H9 (cell line): Measurements from ENCODE around the gene KRTAP19-8. TPM values are rescaled to one million over a fixed set of nuclear protein-coding genes. Genes with fewer than 3 reads are reported as not detected.

Source experiments
- DNase-seq: peaks from one replicate; pipeline ENCODE4 v3.0.0-alpha.2; 2017
- H2AFZ ChIP-seq: one replicate; pipeline ENCODE4 v1.6.1; 2013; ENCODE audit warnings: mild to moderate bottlenecking, low read length, control low read depth, moderate library complexity
- H2AK5ac ChIP-seq: 2 replicates; pipeline ENCODE4 v1.6.1; 2013; ENCODE audit warnings: low read length, control low read depth, mixed read lengths; ENCODE audit not compliant: insufficient read length
- H2BK120ac ChIP-seq: one replicate; pipeline ENCODE4 v1.6.1; 2013; ENCODE audit warnings: low read depth, mild to moderate bottlenecking, low read length, control low read depth, inconsistent platforms; ENCODE audit not compliant: poor library complexity, severe bottlenecking
- H2BK12ac ChIP-seq: 2 replicates; pipeline ENCODE4 v1.6.1; 2013; ENCODE audit warnings: low read length, control low read depth, mixed read lengths, low read depth; ENCODE audit not compliant: insufficient read length
- H2BK15ac ChIP-seq: 2 replicates; pipeline ENCODE4 v1.6.1; 2013; ENCODE audit warnings: low read depth, low read length, control low read depth
- H2BK20ac ChIP-seq: one replicate; pipeline ENCODE4 v1.6.1; 2013; ENCODE audit warnings: low read depth, mild to moderate bottlenecking, low read length, control low read depth, inconsistent platforms; ENCODE audit not compliant: poor library complexity, severe bottlenecking
- H2BK5ac ChIP-seq: 2 replicates; pipeline ENCODE4 v1.6.1; 2013; ENCODE audit warnings: low read length, control low read depth, mixed read lengths; ENCODE audit not compliant: insufficient read length
- H3K14ac ChIP-seq: 2 replicates; pipeline ENCODE4 v1.6.1; 2013; ENCODE audit warnings: low read length, control low read depth; ENCODE audit not compliant: insufficient read depth
- H3K18ac ChIP-seq: 2 replicates; pipeline ENCODE4 v1.6.1; 2013; ENCODE audit warnings: low read depth, mild to moderate bottlenecking, mixed read lengths, low read length, control low read depth; ENCODE audit not compliant: insufficient read length
- H3K23ac ChIP-seq: 2 replicates; pipeline ENCODE4 v1.6.1; 2013; ENCODE audit warnings: low read length, control low read depth, mixed read lengths, low read depth; ENCODE audit not compliant: insufficient read length
- H3K23me2 ChIP-seq: 2 replicates; pipeline ENCODE4 v1.6.1; 2013; ENCODE audit warnings: low read depth, mild to moderate bottlenecking, mixed read lengths, low read length, control low read depth; ENCODE audit not compliant: insufficient read length, poor library complexity, severe bottlenecking
- H3K27ac ChIP-seq: 2 replicates; pipeline ENCODE4 v1.5.1; 2013; ENCODE audit warnings: low read length, control low read depth, mixed read lengths, low read depth; ENCODE audit not compliant: insufficient read length
- H3K27me3 ChIP-seq: 2 replicates; pipeline ENCODE4 v1.6.1; 2013; ENCODE audit warnings: low read length, control low read depth, inconsistent platforms; ENCODE audit not compliant: insufficient read depth
- H3K4ac ChIP-seq: 2 replicates; pipeline ENCODE4 v1.6.1; 2013; ENCODE audit warnings: low read depth, mild to moderate bottlenecking, control low read depth, inconsistent platforms, low read length, moderate library complexity
- H3K4me1 ChIP-seq: 2 replicates; pipeline ENCODE4 v1.6.1; 2013; ENCODE audit warnings: low read length, control low read depth, inconsistent platforms; ENCODE audit not compliant: insufficient read depth
- H3K4me2 ChIP-seq: 2 replicates; pipeline ENCODE4 v1.6.1; 2013; ENCODE audit warnings: low read length, control low read depth, mixed read lengths; ENCODE audit not compliant: insufficient read length, insufficient read depth
- H3K56ac ChIP-seq: 2 replicates; pipeline ENCODE4 v1.6.1; 2013; ENCODE audit warnings: low read depth, mild to moderate bottlenecking, mixed read lengths, low read length, control low read depth; ENCODE audit not compliant: insufficient read length
- H3K79me1 ChIP-seq: 2 replicates; pipeline ENCODE4 v1.6.1; 2013; ENCODE audit warnings: low read depth, mild to moderate bottlenecking, moderate library complexity, low read length, control low read depth, inconsistent platforms; ENCODE audit not compliant: insufficient read depth, poor library complexity, severe bottlenecking
- H3K79me2 ChIP-seq: 2 replicates; pipeline ENCODE4 v1.6.1; 2013; ENCODE audit warnings: low read length, control low read depth, inconsistent platforms; ENCODE audit not compliant: insufficient read depth
- H3K9ac ChIP-seq: 2 replicates; pipeline ENCODE4 v1.6.1; 2013; ENCODE audit warnings: low read length, control low read depth, mixed read lengths; ENCODE audit not compliant: insufficient read length; ENCODE audit errors: extremely low read depth
- H3K9me3 ChIP-seq: one replicate; pipeline ENCODE4 v1.6.1; 2013; ENCODE audit warnings: low read depth, low read length, inconsistent platforms; ENCODE audit not compliant: control insufficient read depth
- H3T11ph ChIP-seq: one replicate; pipeline ENCODE4 v1.6.1; 2013; ENCODE audit warnings: mild to moderate bottlenecking, low read length, control low read depth, inconsistent platforms
- H4K20me1 ChIP-seq: one replicate; pipeline ENCODE4 v1.6.1; 2013; ENCODE audit not compliant: control insufficient read depth, insufficient read length, insufficient read depth
- H4K5ac ChIP-seq: 2 replicates; pipeline ENCODE4 v1.6.1; 2013; ENCODE audit warnings: low read depth, mild to moderate bottlenecking, mixed read lengths, low read length, control low read depth; ENCODE audit not compliant: insufficient read length
- H4K8ac ChIP-seq: replicated peaks from 2 replicates; pipeline ENCODE4 v1.6.1; 2013; ENCODE audit warnings: low read length, control low read depth, mixed read lengths, low read depth; ENCODE audit not compliant: insufficient read length
- H4K91ac ChIP-seq: 2 replicates; pipeline ENCODE4 v1.6.1; 2013; ENCODE audit warnings: low read depth, mild to moderate bottlenecking, moderate library complexity, mixed read lengths, low read length, control low read depth; ENCODE audit not compliant: insufficient read length
- H3K27ac Mint-ChIP-seq, 3 experiments: 2 replicates in 2 of 3; 3 replicates in 1 of 3; pipeline ENCODE4 v1.8.0; 2020 to 2021; ENCODE audit warnings: mixed read lengths in 3 of 3, mild to moderate bottlenecking in 1 of 3, moderate library complexity in 1 of 3
- H3K27me3 Mint-ChIP-seq: 2 replicates; pipeline ENCODE4 v1.8.0; 2021; ENCODE audit warnings: low read depth, mild to moderate bottlenecking, moderate library complexity, mixed read lengths
- H3K36me3 Mint-ChIP-seq, 3 experiments: 2 replicates in 2 of 3; 3 replicates in 1 of 3; pipeline ENCODE4 v1.8.0; 2020 to 2021; ENCODE audit warnings: low read depth in 3 of 3, mixed read lengths in 3 of 3; ENCODE audit not compliant: insufficient read depth in 1 of 3
- H3K4me1 Mint-ChIP-seq, 2 experiments: 2 replicates each; pipeline ENCODE4 v1.8.0; 2020; ENCODE audit warnings: mixed read lengths in 2 of 2
- H3K4me3 Mint-ChIP-seq, 2 experiments: 2 replicates in 1 of 2; 3 replicates in 1 of 2; pipeline ENCODE4 v1.8.0; 2020 to 2021; ENCODE audit warnings: mild to moderate bottlenecking in 2 of 2, mixed read lengths in 2 of 2, moderate library complexity in 1 of 2
- H3K9me3 Mint-ChIP-seq, 2 experiments: 2 replicates in 1 of 2; 3 replicates in 1 of 2; pipeline ENCODE4 v1.8.0; 2020; ENCODE audit warnings: mild to moderate bottlenecking in 2 of 2, mixed read lengths in 2 of 2, moderate library complexity in 1 of 2
- CTCF ChIP-seq: fragments of 200-600 bp; sonication (generic); conservative IDR thresholded peaks from 3 replicates; pipeline ENCODE4 v1.8.0; 2021; ENCODE audit warnings: antibody characterized with exemption, mild to moderate bottlenecking
- WGBS: extraction: QIAGEN DNeasy Blood & Tissue Kit; methylation state at CpG from one replicate; pipeline ENCODE4 v1.1.7; 2013; ENCODE audit warnings: missing lambda C conversion rate, low lambda C conversion rate, mixed read lengths; ENCODE audit not compliant: insufficient read length; ENCODE audit errors: extremely low coverage; 5-methylcytosine and 5-hydroxymethylcytosine counted together
- long read RNA-seq: library from polyadenylated mRNA; unstranded; transcript quantifications from one replicate; pipeline ENCODE4 v2.0.0, GENCODE V29; 2020
- total RNA-seq: library from RNA; stranded (reverse); gene quantifications from 2 replicates; pipeline ENCODE4 v1.2.1, GENCODE V29; 2021

The KRTAP19-8 gene
- not detected in 2 replicates for total RNA-seq
- long read RNA-seq = 0 reads

- no peak for TF ChIP-seq CTCF
- Histone ChIP-seq H3K56ac (no peak within 1 kb of the TSS), H2BK12ac (no peak within 1 kb of the TSS), H4K20me1 (no peaks in the 10 kb centered on the region), H2AK5ac (no peak within 1 kb of the TSS), H3K23ac (no peak within 1 kb of the TSS), H3K79me1 (no peaks in the 10 kb centered on the region), H3K79me2 (no peaks in the 10 kb centered on the region), H4K91ac (no peak within 1 kb of the TSS), H3K18ac (no peak within 1 kb of the TSS), H3K4ac (no peak within 1 kb of the TSS), H2BK15ac (no peak within 1 kb of the TSS), H3K27ac (no peak within 1 kb of the TSS), H3K9me3 (no peaks in the 10 kb centered on the region), H3T11ph (no peak within 1 kb of the TSS), H3K4me1 (no peaks in the 10 kb centered on the region), H4K5ac (no peak within 1 kb of the TSS), H4K8ac (no peak within 1 kb of the TSS), H3K9ac (no peak within 1 kb of the TSS), H3K14ac (no peak within 1 kb of the TSS), H3K4me2 (no peak within 1 kb of the TSS), H2BK120ac (no peak within 1 kb of the TSS), H3K23me2 (no peaks in the 10 kb centered on the region), H3K27me3 (no peaks in the 10 kb centered on the region), H2BK20ac (no peak within 1 kb of the TSS), H2BK5ac (no peak within 1 kb of the TSS), H2AFZ (no peak within 1 kb of the TSS)
- WGBS = no CpG with 5 or more reads among the region's 2 CpGs
- Mint-ChIP-seq H3K27me3 (peaks cover 1% of the 10 kb centered on the region; the same call in 1 of the 2 replicates), H3K27ac (no peak within 1 kb of the TSS), H3K4me3 (no peak within 1 kb of the TSS), H3K36me3 (no peaks in the 10 kb centered on the region; a peak in 1 of 7 replicates), H3K4me1 (peaks cover 3% of the 10 kb centered on the region in 2 experiments; a peak in 3 of 4 replicates), H3K9me3 (no peaks in the 10 kb centered on the region)
- DNase-seq = no peak
Observed at GRCh38 chr21:31038376-31038775, at the start of gene KRTAP19-8. KRTAP19-8 (minus strand) TSS chr21:31038476; CDS start chr21:31038443, 33 bp downstream.
